ENCODE results near the gene LY86.

LY86 gene

DNA sequence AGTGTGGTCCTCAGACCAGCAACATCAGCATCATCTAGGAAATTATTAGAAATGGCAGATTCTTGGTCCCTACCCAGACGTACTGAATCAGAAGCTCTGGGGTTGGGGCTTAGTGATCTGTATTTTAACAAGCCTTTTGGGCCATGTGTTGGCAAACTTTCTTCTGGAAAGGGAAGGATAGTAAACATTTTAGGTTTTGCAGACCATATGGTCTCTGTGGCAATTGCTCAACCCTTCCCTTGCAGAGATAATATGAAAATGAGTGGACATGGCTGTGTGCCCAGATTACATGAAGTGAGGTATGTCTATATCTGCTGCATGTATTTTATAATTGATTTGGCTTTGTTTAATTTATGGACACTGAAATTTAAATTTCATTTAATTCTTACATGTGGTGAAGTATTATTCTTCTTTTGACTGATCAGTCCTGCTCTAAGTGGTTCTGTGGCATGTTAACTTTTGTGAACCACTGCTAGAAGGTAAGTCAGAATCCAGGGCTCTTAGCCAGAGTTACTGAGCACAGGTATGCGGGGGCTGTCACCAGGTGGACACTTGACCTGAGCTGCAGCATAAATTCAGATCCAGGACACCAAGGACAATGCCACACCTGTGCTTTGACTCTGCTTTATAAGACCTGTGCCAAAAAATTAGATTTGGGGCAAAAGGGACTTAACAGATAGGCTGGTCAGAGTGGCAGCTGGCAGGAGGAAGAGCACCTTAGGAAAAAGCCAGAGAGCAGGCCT is 43.2 kb downstream of the LY86 start:
- peak; percentile 49 for DNase-seq (ENCODE audit: low read depth)
- no peak overlapping the region for H3K4me3 ChIP-seq (ENCODE audit: low read depth, low read length)
- TF ChIP-seq, protein P1, sequence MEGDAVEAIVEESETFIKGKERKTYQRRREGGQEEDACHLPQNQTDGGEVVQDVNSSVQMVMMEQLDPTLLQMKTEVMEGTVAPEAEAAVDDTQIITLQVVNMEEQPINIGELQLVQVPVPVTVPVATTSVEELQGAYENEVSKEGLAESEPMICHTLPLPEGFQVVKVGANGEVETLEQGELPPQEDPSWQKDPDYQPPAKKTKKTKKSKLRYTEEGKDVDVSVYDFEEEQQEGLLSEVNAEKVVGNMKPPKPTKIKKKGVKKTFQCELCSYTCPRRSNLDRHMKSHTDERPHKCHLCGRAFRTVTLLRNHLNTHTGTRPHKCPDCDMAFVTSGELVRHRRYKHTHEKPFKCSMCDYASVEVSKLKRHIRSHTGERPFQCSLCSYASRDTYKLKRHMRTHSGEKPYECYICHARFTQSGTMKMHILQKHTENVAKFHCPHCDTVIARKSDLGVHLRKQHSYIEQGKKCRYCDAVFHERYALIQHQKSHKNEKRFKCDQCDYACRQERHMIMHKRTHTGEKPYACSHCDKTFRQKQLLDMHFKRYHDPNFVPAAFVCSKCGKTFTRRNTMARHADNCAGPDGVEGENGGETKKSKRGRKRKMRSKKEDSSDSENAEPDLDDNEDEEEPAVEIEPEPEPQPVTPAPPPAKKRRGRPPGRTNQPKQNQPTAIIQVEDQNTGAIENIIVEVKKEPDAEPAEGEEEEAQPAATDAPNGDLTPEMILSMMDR (conservative IDR thresholded peaks at IDR 0.05; ENCODE audit: low read depth, low read length), result no peak

DNA sequence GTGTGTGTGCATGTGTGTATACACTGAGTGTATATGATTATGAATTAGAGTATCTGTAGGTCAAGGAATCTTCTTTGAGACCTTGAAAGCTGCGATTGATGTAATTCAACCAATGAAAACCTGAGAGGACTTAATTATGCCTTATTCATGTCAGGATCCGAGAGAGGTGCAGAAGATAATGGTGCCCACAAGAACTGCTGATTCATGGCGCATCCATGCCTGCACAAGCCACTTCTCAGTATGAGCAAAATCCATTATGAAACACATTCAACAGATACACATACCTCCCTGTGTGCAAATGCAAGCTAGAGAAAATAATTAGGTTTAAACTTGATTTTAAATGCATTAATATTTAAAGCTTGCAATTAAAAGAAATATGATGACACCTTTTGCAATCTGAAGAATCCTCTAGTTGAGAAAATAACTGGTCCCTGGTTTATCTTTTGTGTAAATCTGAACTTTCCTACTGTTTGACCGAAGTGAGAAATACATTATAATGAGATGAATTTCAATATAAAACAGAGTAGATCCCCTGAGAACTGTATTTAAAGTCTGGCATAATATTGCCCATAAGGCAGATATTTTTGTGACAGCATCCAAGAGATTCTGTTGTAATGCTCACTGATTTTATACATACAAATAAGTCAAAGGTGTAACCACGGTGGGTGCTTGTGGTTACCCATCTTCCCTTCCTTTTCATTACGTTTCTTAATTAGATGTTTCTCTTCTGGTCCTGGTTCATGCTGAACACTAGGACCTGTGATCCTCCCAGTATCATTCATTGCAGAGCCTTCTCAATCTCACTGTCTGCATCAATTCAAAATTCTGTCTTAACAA is 45.6 kb downstream of the LY86 start:
- no peak for DNase-seq (ENCODE audit: low read depth)
- TF ChIP-seq, protein P1 (conservative IDR thresholded peaks at IDR 0.05; ENCODE audit: low read depth, low read length), result no peak
- H3K4me3 ChIP-seq (ENCODE audit: low read depth, low read length), result no peak overlapping the region

DNA sequence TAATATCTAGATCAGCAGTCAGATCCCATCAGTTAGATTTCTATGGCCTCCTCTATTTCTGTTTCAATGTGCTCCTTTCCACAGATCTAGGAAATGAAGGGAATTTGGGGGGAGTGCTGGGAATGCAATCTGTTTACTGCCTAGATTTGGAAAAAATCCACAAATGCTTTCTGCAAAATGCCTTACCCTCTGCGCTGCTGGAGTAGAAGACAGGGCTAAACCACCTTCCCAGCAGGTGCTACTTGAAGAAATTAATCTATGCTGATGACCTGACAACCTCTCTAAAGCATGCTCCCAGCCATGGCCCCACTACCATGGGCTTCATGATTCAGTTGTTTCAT is 46.2 kb downstream of the LY86 start:
- DNase-seq (ENCODE audit: low read depth), result no peak
- H3K4me3 ChIP-seq (ENCODE audit: low read depth, low read length), result no peak overlapping the region
- TF ChIP-seq, protein P1 (conservative IDR thresholded peaks at IDR 0.05; ENCODE audit: low read depth, low read length), result no peak

DNA sequence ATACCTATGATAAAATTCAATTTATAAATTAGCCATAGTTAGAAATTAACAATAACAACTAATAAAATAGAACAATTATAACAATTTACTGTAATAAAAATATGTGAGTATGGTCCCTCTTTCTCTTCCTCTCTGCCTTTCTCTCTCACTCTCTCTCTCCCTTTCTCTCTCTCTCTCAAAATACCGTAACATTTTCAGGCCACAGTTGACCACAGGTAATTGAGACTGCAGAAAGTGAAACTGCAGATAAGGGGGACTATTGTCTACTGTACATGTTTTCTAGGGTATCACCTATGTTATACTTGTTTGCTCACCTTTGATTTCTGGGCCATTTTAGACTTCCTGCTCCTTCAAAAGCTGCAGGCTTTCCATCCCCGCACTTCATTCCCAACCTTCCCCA is 46.8 kb downstream of the LY86 start:
- no peak overlapping the region for H3K4me3 ChIP-seq (ENCODE audit: low read depth, low read length)
- TF ChIP-seq, protein P1 (conservative IDR thresholded peaks at IDR 0.05; ENCODE audit: low read depth, low read length), result no peak
- no peak for DNase-seq (ENCODE audit: low read depth)

DNA sequence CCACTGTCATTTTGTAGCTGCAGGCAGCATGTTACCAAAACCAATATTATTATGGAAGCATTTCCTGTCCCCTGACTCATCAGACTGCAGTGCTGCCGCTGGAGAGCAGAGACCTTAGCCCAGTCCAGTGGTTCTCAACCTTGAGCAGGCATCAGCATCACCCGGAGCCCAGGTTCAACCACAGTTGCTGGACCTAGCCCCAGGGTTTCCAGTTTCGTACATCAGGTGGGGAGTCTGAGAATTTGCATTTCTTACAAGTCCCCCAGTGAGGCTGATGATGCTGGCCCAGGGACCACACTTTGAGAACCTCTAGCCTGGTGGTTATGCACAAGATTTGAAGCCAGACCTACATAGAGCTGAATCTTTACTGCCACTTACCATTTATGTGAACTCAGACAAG is 47.3 kb downstream of the LY86 start:
- TF ChIP-seq, protein P1 (conservative IDR thresholded peaks at IDR 0.05; ENCODE audit: low read depth, low read length), result no peak
- DNase-seq (ENCODE audit: low read depth), result no peak
- no peak overlapping the region for H3K4me3 ChIP-seq (ENCODE audit: low read depth, low read length)

DNA sequence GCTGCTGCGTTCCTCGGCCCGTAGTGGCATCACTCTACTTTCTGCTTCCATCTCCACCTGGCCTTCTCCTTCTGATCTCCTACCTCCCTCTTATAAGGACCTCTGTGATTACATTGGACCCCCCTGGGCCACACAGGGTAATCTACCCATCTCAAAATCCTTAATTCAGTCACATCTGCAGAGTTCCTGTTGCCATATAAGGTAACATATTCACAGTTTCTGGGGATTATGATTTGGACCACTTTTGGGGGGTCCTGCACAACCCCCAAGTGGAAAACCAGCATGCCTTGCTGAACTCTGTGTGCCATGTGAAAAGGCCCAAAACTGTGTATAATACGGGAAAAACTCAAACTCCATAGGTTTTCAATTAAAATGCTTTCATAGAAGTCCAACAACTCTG is 51.1 kb downstream of the LY86 start:
- H3K4me3 ChIP-seq (ENCODE audit: low read depth, low read length), result no peak overlapping the region
- TF ChIP-seq, protein P1 (conservative IDR thresholded peaks at IDR 0.05; ENCODE audit: low read depth, low read length), result no peak
- DNase-seq (ENCODE audit: low read depth), result no peak

Measured in choroid plexus epithelial cell (primary cell).